HEK293 (cell line): ENCODE measurements around the gene MSANTD2.

ENCODE experiments used
- CTCF ChIA-PET: fragments of 350-600 bp; formaldehyde crosslinking; extraction: SDS; loops from one replicate; lab custom pipeline; 2021; ENCODE audit warnings: antibody characterized with exemption; lab: Yijun Ruan, JAX
- POLR2A ChIA-PET: fragments of 300-600 bp; formaldehyde crosslinking; extraction: SDS; loops from one replicate; lab custom pipeline; 2020; ENCODE audit warnings: antibody characterized with exemption, inconsistent platforms; lab: Yijun Ruan, JAX
- H3K27ac ChIP-seq: fragments of 200-500 bp; sonication (Bioruptor generic); 2 replicates; pipeline ENCODE4 v1.5.1; 2014; ENCODE audit warnings: low read depth, low read length, control low read depth, inconsistent platforms; ENCODE audit errors: extremely low read depth
- H3K36me3 ChIP-seq, 2 experiments: fragments of 200-500 bp in 1 of 2; sonication (Bioruptor generic) in 1 of 2; 1 replicate in 1 of 2; 2 replicates in 1 of 2; pipeline ENCODE4 v1.5.1; 2014 to 2017; ENCODE audit warnings: inconsistent platforms in 2 of 2, low read length in 2 of 2; ENCODE audit not compliant: control insufficient read depth in 2 of 2, insufficient read depth in 1 of 2
- H3K4me1 ChIP-seq: fragments of 200-500 bp; sonication (Bioruptor generic); 2 replicates; pipeline ENCODE4 v1.5.1; 2014; ENCODE audit warnings: mild to moderate bottlenecking, low read length, inconsistent platforms; ENCODE audit not compliant: control insufficient read depth, insufficient read depth
- H3K4me3 ChIP-seq: 2 replicates; pipeline ENCODE4 v1.5.1; 2011; ENCODE audit warnings: low read depth, mild to moderate bottlenecking, control low read depth, low read length, moderate library complexity
- H3K9me3 ChIP-seq: fragments of 200-500 bp; sonication (Bioruptor generic); 2 replicates; pipeline ENCODE4 v1.5.1; 2014; ENCODE audit warnings: low read depth, low read length, inconsistent platforms; ENCODE audit not compliant: control insufficient read depth, insufficient read depth
- EGR2 ChIP-seq: fragments of 450-650 bp; formaldehyde crosslinking; IDR thresholded peaks from 2 replicates; pipeline ENCODE4 v1.5.1; 2016; ENCODE audit warnings: low read depth, missing biosample characterization, missing genetic modification characterization
- GFI1B ChIP-seq: fragments of 450-650 bp; formaldehyde crosslinking; IDR thresholded peaks from 2 replicates; pipeline ENCODE4 v1.5.1; 2016; ENCODE audit warnings: missing biosample characterization, missing genetic modification characterization
- HOXA7 ChIP-seq: sonication (generic); formaldehyde crosslinking; IDR thresholded peaks from 2 replicates; pipeline ENCODE4 v1.8.1; 2022; ENCODE audit warnings: missing genetic modification reagents, borderline replicate concordance
- KLF8 ChIP-seq: fragments of 450-650 bp; formaldehyde crosslinking; IDR thresholded peaks from 2 replicates; pipeline ENCODE4 v1.5.1; 2016; ENCODE audit warnings: missing biosample characterization, missing genetic modification characterization
- KLF9 ChIP-seq: fragments of 450-650 bp; formaldehyde crosslinking; IDR thresholded peaks from 2 replicates; pipeline ENCODE4 v1.5.1; 2016; ENCODE audit warnings: missing biosample characterization, missing genetic modification characterization, low read depth
- REPIN1 ChIP-seq: fragments of 450-650 bp; formaldehyde crosslinking; IDR thresholded peaks from 2 replicates; pipeline ENCODE4 v1.5.1; 2017; ENCODE audit warnings: missing biosample characterization, missing genetic modification characterization, low read depth
- SCRT2 ChIP-seq: fragments of 450-650 bp; formaldehyde crosslinking; IDR thresholded peaks from 2 replicates; pipeline ENCODE4 v1.5.1; 2016; ENCODE audit warnings: missing biosample characterization, missing genetic modification characterization
- SP3 ChIP-seq: fragments of 450-650 bp; formaldehyde crosslinking; IDR thresholded peaks from 2 replicates; pipeline ENCODE4 v1.5.1; 2016; ENCODE audit warnings: missing biosample characterization, missing genetic modification characterization
- ZBTB48 ChIP-seq: fragments of 450-650 bp; formaldehyde crosslinking; IDR thresholded peaks from 2 replicates; pipeline ENCODE4 v1.5.1; 2016; ENCODE audit warnings: missing biosample characterization, missing genetic modification characterization
- ZNF354C ChIP-seq: fragments of 450-650 bp; formaldehyde crosslinking; IDR thresholded peaks from 2 replicates; pipeline ENCODE4 v1.5.1; 2016; ENCODE audit warnings: missing biosample characterization, missing genetic modification characterization, low read depth, borderline replicate concordance
- ZNF433 ChIP-seq: fragments of 450-650 bp; formaldehyde crosslinking; IDR thresholded peaks from 2 replicates; pipeline ENCODE4 v1.5.1; 2016; ENCODE audit warnings: missing biosample characterization, missing genetic modification characterization, low read depth
- ZNF510 ChIP-seq: fragments of 450-650 bp; formaldehyde crosslinking; IDR thresholded peaks from 2 replicates; pipeline ENCODE4 v1.5.1; 2018; ENCODE audit warnings: mild to moderate bottlenecking, missing genetic modification characterization, missing biosample characterization; ENCODE audit not compliant: insufficient replicate concordance
- ZNF560 ChIP-seq: fragments of 450-650 bp; formaldehyde crosslinking; IDR thresholded peaks from 2 replicates; pipeline ENCODE4 v1.5.1; 2017; ENCODE audit warnings: missing biosample characterization, missing genetic modification characterization, borderline replicate concordance
- ZNF561 ChIP-seq: fragments of 450-650 bp; IDR thresholded peaks from 2 replicates; pipeline ENCODE4 v1.5.1; 2018; ENCODE audit warnings: missing biosample characterization, missing genetic modification characterization, borderline replicate concordance
- ZNF658 ChIP-seq: fragments of 450-650 bp; formaldehyde crosslinking; IDR thresholded peaks from 2 replicates; pipeline ENCODE4; 2016; ENCODE audit warnings: missing biosample characterization, missing genetic modification characterization
- ZNF701 ChIP-seq: fragments of 450-650 bp; formaldehyde crosslinking; IDR thresholded peaks from 2 replicates; pipeline ENCODE4 v1.5.1; 2016; ENCODE audit warnings: missing biosample characterization, missing genetic modification characterization
- ZNF76 ChIP-seq: fragments of 450-650 bp; formaldehyde crosslinking; IDR thresholded peaks from 2 replicates; pipeline ENCODE4; 2016; ENCODE audit warnings: low read depth, missing biosample characterization, missing genetic modification characterization, borderline replicate concordance
- ZNF776 ChIP-seq: fragments of 450-650 bp; formaldehyde crosslinking; IDR thresholded peaks from 2 replicates; pipeline ENCODE4 v1.5.0; 2017; ENCODE audit warnings: missing biosample characterization, missing genetic modification characterization, borderline replicate concordance
- ZNF830 ChIP-seq: fragments of 450-650 bp; IDR thresholded peaks from 2 replicates; pipeline ENCODE4 v1.5.0; 2018; ENCODE audit warnings: missing biosample characterization, missing genetic modification characterization, low read depth, mild to moderate bottlenecking, moderate library complexity
- TF ChIP-seq, protein P1 (sequence below): fragments of 450-650 bp; formaldehyde crosslinking; IDR thresholded peaks from 2 replicates; pipeline ENCODE4; 2016; ENCODE audit warnings: missing biosample characterization, missing genetic modification characterization
- TF ChIP-seq, protein P2 (sequence below): fragments of 450-650 bp; formaldehyde crosslinking; IDR thresholded peaks from 2 replicates; pipeline ENCODE4 v1.5.1; 2016; ENCODE audit warnings: missing biosample characterization, missing genetic modification characterization
- TF ChIP-seq, protein P3 (sequence below): fragments of 450-650 bp; formaldehyde crosslinking; IDR thresholded peaks from 2 replicates; pipeline ENCODE4 v1.5.1; 2016; ENCODE audit warnings: missing biosample characterization, missing genetic modification characterization
- TF ChIP-seq, protein P4 (sequence below): IDR thresholded peaks from 2 replicates; pipeline ENCODE4 v1.6.1; 2011; ENCODE audit warnings: mild to moderate bottlenecking, low read depth, low read length, borderline replicate concordance

MSANTD2 gene

DNA sequence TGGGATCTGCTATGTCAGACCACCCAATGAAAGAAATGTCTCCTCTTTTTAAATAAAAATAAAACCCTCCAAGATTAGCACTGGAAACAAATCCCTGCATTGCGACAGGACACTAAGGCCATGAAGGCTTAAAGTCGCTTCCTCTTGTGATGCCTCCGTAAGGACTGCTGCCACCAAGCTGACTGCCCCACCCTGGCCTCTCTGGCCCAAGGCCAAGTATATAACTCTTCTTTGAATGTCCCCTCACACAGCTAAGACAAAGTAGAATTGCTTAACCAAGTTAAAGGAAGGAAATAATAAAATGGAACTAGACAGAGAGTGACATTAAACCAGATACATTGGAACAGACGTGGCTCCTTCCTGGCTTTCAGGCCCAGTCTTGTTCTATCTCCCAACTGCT lies 68.0 kb downstream of the MSANTD2 start (continued):
- TF ChIP-seq ZNF776 (tag by site-specific recombination) (no peak), ZBTB48 (tag by site-specific recombination) (no peak), REPIN1 (tag by site-specific recombination) (no peak), SP3 (tag by site-specific recombination) (no peak), HOXA7 (no peak), ZNF701 (tag by site-specific recombination) (no peak), ZNF560 (tag by site-specific recombination) (no peak), EGR2 (tag by site-specific recombination) (no peak), ZNF433 (tag by site-specific recombination) (no peak), GFI1B (no peak)
- TF ChIP-seq, protein P1, sequence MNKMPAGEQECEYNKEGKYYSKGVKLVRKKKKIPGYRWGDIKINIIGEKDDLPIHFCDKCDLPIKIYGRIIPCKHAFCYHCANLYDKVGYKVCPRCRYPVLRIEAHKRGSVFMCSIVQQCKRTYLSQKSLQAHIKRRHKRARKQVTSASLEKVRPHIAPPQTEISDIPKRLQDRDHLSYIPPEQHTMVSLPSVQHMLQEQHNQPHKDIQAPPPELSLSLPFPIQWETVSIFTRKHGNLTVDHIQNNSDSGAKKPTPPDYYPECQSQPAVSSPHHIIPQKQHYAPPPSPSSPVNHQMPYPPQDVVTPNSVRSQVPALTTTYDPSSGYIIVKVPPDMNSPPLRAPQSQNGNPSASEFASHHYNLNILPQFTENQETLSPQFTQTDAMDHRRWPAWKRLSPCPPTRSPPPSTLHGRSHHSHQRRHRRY (tag by site-specific recombination), result no peak
- TF ChIP-seq, protein P2, sequence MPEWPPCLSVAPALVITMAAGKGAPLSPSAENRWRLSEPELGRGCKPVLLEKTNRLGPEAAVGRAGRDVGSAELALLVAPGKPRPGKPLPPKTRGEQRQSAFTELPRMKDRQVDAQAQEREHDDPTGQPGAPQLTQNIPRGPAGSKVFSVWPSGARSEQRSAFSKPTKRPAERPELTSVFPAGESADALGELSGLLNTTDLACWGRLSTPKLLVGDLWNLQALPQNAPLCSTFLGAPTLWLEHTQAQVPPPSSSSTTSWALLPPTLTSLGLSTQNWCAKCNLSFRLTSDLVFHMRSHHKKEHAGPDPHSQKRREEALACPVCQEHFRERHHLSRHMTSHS (tag by site-specific recombination), result no peak

DNA sequence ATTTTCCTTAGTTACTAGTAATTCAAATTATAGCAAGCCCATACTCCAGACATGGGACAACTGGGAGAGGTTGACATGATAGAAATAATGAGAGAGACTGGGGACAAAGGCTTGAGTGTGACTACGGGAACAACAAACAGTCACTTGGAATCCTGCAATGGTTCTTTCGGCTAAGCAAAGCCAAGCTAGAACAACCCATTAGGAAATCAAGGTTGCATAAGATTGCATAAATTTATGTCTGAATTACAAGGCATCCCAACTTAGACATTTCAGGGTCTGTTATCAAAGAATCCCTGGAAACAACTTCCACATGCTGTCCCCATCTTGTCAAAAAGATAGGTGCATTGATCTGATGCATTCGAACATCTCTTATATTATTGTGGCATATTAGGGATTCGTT lies 70.6 kb downstream of the MSANTD2 start:
- Histone ChIP-seq H3K27ac (no peak overlapping the region), H3K9me3 (no peaks in the 10 kb centered on the region), H3K4me1 (peaks cover 3% of the 10 kb centered on the region; the same call in 1 of the 2 replicates), H3K4me3 (no peak overlapping the region), H3K36me3 (no peaks in the 10 kb centered on the region)
- TF ChIP-seq ZNF658 (tag by site-specific recombination) (no peak), SCRT2 (tag by site-specific recombination) (no peak), KLF9 (tag by site-specific recombination) (no peak), ZNF354C (tag by site-specific recombination) (no peak), ZNF510 (no peak), KLF8 (tag by site-specific recombination) (no peak), ZNF76 (tag by site-specific recombination) (no peak), EGR2 (tag by site-specific recombination) (no peak), ZNF561 (no peak), ZNF830 (tag by site-specific recombination) (no peak), ZNF776 (tag by site-specific recombination) (no peak)
- TF ChIP-seq, protein P3, sequence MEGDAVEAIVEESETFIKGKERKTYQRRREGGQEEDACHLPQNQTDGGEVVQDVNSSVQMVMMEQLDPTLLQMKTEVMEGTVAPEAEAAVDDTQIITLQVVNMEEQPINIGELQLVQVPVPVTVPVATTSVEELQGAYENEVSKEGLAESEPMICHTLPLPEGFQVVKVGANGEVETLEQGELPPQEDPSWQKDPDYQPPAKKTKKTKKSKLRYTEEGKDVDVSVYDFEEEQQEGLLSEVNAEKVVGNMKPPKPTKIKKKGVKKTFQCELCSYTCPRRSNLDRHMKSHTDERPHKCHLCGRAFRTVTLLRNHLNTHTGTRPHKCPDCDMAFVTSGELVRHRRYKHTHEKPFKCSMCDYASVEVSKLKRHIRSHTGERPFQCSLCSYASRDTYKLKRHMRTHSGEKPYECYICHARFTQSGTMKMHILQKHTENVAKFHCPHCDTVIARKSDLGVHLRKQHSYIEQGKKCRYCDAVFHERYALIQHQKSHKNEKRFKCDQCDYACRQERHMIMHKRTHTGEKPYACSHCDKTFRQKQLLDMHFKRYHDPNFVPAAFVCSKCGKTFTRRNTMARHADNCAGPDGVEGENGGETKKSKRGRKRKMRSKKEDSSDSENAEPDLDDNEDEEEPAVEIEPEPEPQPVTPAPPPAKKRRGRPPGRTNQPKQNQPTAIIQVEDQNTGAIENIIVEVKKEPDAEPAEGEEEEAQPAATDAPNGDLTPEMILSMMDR (tag by site-specific recombination), result no peak
- TF ChIP-seq, protein P4, sequence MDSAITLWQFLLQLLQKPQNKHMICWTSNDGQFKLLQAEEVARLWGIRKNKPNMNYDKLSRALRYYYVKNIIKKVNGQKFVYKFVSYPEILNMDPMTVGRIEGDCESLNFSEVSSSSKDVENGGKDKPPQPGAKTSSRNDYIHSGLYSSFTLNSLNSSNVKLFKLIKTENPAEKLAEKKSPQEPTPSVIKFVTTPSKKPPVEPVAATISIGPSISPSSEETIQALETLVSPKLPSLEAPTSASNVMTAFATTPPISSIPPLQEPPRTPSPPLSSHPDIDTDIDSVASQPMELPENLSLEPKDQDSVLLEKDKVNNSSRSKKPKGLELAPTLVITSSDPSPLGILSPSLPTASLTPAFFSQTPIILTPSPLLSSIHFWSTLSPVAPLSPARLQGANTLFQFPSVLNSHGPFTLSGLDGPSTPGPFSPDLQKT, result no peak
- POLR2A ChIA-PET, result no interaction called here
- CTCF ChIA-PET, result interaction anchor here (2.8 kb wide), 1 partner anchor 61 kb away, joined by 8 read pairs; no protein-coding TSS in a partner anchor
